Measurements from ENCODE around the gene COG4. TPM values are rescaled to one million over a fixed set of nuclear protein-coding genes. Genes with fewer than 3 reads are reported as not detected.
"Not testable (repeated sequence)": the region's sequence is repeated elsewhere in the genome, so short reads cannot be mapped to it uniquely, and the experiment has no call there.

The COG4 gene
- total RNA-seq, 6 experiments from 2014 or later: 24.5 to 32.9 (median 30.7) TPM

DNA sequence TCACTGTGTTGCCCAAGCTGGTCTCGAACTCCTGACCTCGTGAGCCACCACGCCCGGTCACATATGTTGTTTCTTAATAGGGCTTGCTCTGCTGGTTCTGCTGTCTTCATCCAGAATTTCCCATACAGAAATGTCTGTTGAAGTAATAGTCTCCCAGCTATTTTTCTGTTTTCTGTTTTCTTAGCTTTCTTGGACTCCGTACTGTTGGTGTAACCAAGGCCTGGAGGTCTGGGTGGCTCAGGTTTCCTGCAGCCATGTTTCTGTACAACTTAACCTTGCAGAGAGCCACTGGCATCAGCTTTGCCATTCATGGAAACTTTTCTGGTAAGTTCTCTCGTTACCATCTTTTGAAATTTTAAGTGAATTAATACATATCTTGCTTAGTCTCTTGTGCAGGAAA lies 3.0 kb upstream of the COG4 start:
- Histone ChIP-seq H3K27me3 (no peaks in the 10 kb centered on the region), H3K4me1 (peaks cover 0 to 37% (median 7%) of the 10 kb centered on the region in 4 donors), H3K36me3 (peaks cover 0 to 41% (median 16%) of the 10 kb centered on the region in 4 donors), H3K27ac (no peak overlapping the region), H3K4me3 (no peak overlapping the region), H3K9me3 (no peaks in the 10 kb centered on the region)
- 70% methylated on average over 5 of the region's 6 CpGs for WGBS (ENCODE audit: insufficient coverage, low coverage, low lambda C conversion rate, missing lambda C conversion rate)
- DNase-seq (no peak), ATAC-seq (no peak)
- intact Hi-C loops (cut with DNase I): loop anchor here in 1 of 2 donors (5.0 kb wide), 1 partner anchor 126 kb away; no protein-coding TSS in a partner anchor
- TF ChIP-seq, protein P1, sequence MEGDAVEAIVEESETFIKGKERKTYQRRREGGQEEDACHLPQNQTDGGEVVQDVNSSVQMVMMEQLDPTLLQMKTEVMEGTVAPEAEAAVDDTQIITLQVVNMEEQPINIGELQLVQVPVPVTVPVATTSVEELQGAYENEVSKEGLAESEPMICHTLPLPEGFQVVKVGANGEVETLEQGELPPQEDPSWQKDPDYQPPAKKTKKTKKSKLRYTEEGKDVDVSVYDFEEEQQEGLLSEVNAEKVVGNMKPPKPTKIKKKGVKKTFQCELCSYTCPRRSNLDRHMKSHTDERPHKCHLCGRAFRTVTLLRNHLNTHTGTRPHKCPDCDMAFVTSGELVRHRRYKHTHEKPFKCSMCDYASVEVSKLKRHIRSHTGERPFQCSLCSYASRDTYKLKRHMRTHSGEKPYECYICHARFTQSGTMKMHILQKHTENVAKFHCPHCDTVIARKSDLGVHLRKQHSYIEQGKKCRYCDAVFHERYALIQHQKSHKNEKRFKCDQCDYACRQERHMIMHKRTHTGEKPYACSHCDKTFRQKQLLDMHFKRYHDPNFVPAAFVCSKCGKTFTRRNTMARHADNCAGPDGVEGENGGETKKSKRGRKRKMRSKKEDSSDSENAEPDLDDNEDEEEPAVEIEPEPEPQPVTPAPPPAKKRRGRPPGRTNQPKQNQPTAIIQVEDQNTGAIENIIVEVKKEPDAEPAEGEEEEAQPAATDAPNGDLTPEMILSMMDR (IDR thresholded peaks at IDR 0.05): no peak
- TF ChIP-seq POLR2A (IDR thresholded peaks at IDR 0.05): no peak

DNA sequence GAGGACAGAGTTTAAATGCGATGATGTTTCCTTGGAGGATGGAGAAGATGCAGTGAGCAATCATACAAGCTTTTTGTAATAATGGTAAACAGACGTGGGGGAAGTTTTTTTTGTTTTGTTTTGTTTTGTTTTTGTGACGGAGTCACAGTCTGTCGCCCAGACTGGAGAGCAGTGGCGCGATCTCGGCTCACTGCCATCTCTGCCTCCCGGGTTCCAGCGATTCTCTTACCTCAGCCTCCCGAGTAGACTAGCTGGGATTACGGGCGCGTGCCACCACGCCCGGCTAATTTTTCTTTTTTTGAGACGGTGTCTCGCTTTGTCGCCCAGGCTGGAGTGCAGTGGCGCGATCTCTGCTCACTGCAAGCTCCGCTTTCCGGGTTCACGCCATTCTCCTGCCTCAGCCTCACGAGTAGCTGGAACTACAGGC lies 1.1 kb upstream of the COG4 start:
- intact Hi-C loops (cut with DNase I); H3K9me3 ChIP-seq; H3K27me3 ChIP-seq: not testable (repeated sequence)
- H3K4me3 ChIP-seq: peak overlapping the region; percentile 70 to 96 (median 92)
- H3K27ac ChIP-seq: peak overlapping the region in 2 of 3 donors; percentile 73 to 81
- ATAC-seq (peak; percentile 1 to 35 (median 6)), DNase-seq (peak in 1 of 3 donors; percentile 43)
- WGBS (ENCODE audit: insufficient coverage, low coverage, low lambda C conversion rate, missing lambda C conversion rate): 4% methylated on average over 17 of the region's 24 CpGs
- peaks cover 0 to 21% (median 5%) of the 10 kb centered on the region in 4 donors for H3K36me3 ChIP-seq
- H3K4me1 ChIP-seq: peaks cover 0 to 37% (median 7%) of the 10 kb centered on the region in 4 donors

DNA sequence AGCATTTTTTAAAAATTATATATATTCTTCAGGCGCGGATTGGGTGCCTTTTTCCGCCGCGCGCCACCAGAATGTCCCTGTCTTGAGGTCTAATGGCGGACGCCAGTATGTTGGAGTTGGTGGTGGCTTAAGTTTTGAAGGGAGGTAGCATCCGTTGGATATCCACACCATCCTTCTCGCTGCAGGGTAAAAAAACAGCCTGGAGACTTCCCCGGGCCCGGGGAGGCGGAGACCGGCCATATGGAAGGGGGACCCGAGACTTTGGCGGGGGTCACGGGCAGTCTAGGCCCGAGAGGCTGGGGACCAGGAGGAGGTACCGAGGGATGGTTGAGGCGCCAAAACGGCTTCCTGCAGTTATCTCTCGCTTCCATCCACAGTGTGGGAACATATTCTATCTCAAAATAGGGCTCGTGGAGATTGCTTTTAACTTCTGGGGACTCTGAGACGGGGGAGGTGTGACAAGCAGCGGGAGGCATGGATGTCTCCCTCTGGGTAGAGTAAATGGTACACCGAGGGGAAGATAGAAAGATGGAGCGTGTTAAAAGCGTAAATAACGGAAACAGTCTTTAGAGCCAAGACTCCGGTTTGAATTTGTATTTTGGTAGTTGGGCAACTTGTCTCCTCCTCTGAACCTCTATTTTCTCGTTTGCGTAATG lies 517 bp upstream of the COG4 start, which contains the start of gene SF3B3:
Gene SF3B3 (plus strand): TSS at position 74 of the 656 bp plus-strand sequence. CDS start 2,841 bp downstream, outside the sequence.
- intact Hi-C loops (cut with DNase I): no loop called here
- under 1% methylated on average over 29 of the region's 32 CpGs for WGBS (ENCODE audit: insufficient coverage, low coverage, low lambda C conversion rate, missing lambda C conversion rate)

DNA sequence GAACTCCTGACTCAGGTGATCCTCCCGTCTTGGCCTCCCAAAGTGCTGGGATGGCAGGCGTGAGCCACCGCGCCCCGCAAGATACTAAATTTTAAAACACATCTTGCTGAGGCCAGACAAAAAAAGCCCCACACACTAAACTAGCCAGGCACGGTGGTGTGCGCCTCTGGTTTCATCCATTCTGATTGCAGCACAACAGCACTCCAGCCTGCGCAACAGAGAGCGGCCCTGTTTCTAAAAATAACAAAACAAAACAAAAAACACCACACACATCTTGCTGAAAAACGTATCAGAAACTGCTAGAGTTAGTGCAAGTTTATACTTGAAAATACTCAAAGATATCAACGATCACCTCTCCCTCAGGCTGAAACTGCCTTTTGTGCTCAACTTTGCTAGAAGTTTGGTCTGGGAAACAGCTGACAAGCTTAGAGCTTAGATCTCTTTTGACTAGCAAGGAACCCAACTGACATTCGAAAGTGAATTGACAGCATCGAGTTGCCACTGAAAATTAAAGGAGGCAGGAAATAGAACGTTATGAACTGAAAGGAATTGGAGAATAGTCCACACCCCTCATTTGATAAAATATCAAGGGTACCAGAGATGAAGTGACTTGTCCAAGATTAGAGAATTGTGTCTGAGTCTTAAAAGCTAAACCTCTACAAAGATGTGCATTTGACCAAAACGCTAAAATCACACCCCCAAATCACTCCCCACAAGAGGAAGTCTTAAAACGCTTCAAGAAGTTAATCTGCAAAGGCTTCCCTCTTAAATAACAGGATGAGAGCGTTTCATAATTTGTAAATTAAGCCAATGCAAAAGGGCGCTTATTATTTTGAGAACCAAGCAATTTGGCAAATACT lies 908 bp downstream of the COG4 start:
- no peak for TF ChIP-seq POLR2A (IDR thresholded peaks at IDR 0.05)
- TF ChIP-seq, protein P1 (IDR thresholded peaks at IDR 0.05): no peak
- 42% methylated on average over 16 of the region's 18 CpGs for WGBS (ENCODE audit: insufficient coverage, low coverage, low lambda C conversion rate, missing lambda C conversion rate)
- no peak for ATAC-seq

More for the DNA sequence above, 517 bp upstream of the COG4 start, which contains the start of gene SF3B3:
- Histone ChIP-seq H3K9me3 (no peaks in the 10 kb centered on the region), H3K27me3 (no peaks in the 10 kb centered on the region), H3K4me1 (peaks cover 0 to 33% (median 7%) of the 10 kb centered on the region in 4 donors), H3K4me3 (peak within 1 kb of the TSS; percentile 70 to 96 (median 92)), H3K27ac (peak within 1 kb of the TSS; percentile 73 to 81 (median 78)), H3K36me3 (peaks cover 0 to 16% (median 3%) of the 10 kb centered on the region in 4 donors)
- peak; percentile 83 to 87 (median 86) for ATAC-seq
- peak; percentile 35 for TF ChIP-seq POLR2A (IDR thresholded peaks at IDR 0.05)
- TF ChIP-seq, protein P1 (IDR thresholded peaks at IDR 0.05): no peak
- DNase-seq: peak; percentile 66 to 75 (median 75)

More for the DNA sequence above, 908 bp downstream of the COG4 start:
- Histone ChIP-seq H3K27ac (peak overlapping the region in 1 of 3 donors; percentile 81), H3K36me3 (peaks cover 0 to 19% (median 7%) of the 10 kb centered on the region in 4 donors), H3K27me3 (no peaks in the 10 kb centered on the region), H3K4me1 (peaks cover 0 to 32% (median 7%) of the 10 kb centered on the region in 4 donors), H3K4me3 (peak overlapping the region; percentile 70 to 96 (median 92)), H3K9me3 (no peaks in the 10 kb centered on the region)
- intact Hi-C loops (cut with DNase I): no loop called here
- DNase-seq: no peak
